Embryonic facial prominence (tissue), 1 donor: ENCODE data around the gene SMAP1.

Experiments used
- DNase-seq: peaks from one replicate; pipeline ENCODE4 v3.0.0-alpha.2; 2016; ENCODE audit errors: extremely low spot score

Gene SMAP1

DNA sequence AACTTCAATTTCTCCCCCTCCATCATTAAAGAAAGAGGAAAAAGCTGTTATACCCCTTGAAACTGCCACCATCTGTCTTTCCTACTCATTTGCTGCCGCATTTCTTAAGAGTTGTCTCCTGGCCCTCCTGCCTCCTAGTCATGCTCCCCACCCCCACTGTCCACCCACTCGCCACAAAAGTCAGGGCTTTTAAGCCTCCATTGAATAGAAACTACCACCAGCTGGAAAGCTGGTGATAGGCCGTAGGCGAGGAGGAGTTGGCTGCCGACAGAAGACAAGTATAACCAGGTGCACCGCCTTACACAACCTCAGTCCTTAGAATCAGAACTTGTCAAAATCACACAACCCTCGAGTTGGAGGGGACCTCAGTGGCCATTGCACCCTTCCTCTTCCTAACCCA lies 221.6 kb downstream of the SMAP1 start:
- no peak for DNase-seq

DNA sequence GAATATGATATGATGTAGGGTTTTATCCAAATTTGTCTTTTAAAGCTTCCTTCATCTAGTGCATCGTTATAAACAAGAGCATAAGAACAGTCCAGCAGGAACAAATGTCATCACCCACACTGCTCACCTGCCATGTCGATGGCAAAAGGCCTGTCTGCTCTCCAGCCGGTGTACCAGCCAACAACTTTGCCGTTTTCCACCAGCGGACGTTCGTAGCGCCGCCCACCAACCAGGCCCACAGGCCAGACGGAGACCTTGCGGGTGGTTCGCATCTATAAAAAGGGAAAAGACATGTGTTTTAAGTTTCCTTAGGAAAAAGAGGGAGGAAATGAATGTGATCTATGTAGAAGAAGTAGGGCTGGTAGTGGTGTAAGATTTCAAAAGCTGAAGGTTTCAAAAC lies 226.3 kb downstream of the SMAP1 start:
- no peak for DNase-seq

DNA sequence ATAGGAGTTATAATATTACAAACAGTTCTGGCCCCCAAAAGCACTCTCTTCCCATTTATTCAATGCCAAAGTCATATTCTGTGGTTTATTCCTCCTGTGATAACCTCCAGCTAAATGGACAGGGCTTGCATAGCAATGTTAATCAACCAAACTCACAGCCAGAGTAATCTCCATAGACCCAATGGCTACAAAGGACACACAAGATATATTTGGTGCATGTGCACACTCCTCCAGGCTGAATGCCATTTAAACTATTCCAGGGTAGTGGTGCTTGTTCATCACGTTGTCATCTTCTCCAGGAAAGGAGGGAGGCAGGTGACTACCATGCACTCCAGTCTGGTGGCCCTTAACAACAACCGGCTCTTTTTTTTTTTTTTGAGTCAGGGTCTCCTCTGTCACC lies 232.4 kb downstream of the SMAP1 start:
- no peak for DNase-seq

DNA sequence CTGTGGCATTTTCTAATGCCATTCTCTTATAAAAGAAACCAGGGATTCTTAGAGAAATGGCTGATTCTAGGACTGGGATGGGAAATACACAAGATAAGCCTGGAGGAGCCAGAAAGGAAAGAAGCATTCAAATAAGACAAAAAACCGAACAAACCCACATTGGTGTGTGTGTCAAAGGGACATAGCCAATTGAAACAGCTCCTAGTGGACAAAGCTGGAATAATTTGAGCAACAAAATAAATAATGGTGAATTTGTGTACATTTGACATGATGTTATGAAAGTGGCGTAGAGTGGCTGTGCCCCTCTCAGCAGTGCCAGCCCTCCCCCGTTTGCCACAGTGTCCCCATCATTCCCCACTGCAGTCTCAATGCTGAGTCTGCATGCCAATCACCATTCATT lies 233.6 kb downstream of the SMAP1 start:
- DNase-seq: no peak

DNA sequence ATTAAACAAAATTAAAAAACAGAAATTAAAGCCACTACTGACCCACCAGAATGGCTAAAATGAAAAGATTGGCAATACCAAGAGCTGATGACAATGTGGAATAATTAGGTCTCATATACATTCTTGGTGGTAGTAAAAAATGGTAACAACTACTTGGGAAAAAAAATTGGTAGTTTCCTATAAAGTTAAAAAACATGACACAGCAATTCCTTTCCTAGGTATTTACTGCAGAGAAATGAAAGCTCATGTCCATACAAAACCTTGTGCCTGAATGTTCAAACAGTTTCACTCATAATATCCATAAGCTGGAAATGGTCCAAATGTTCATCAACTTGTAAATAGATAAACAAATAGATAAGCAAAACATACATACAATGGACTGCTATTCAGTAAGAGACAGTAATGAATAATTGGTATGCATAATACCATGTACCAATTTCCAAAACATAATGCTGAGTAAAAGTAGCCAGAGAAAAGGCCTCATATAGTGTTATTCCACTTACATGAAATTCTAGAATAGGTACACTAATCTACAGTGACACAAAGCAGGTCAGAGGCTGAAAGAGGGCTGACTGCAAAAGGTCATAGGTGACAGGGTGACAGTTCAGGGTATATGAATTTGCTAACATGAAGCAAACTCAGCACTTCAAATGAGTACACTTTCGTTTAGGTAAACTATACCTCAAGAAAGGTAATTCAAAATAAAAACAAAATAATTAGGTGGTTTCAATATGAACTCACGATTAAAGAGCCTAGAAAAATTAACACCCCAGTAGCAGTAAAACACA lies 236.2 kb downstream of the SMAP1 start:
- no peak for DNase-seq

DNA sequence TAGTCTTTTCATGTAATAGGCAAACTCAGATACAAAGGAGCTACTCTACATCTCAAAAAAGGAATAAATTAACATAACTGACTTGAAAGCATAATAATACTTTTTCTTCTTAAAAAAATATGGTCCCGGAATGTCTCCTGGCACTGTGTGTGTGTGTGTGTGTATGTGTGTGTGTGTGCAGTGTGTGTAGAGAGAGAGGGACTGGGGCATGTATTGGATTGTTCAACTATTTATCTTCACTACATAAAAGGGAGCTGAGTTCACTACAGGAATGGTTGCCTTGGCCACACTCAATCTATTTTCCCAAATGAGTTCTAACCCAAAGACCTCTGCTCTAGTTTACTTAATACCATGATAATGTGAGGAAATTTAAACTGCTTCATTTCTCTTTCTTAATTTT lies 238.1 kb downstream of the SMAP1 start:
- DNase-seq: no peak
